ENCODE results near the gene THADA. TPM values are rescaled to one million over a fixed set of nuclear protein-coding genes. Genes with fewer than 3 reads are reported as not detected.
A peak's percentile ranks its signal among the peaks of the same experiment; 100 is the strongest.

Gene THADA
- total RNA-seq, 1 donor from 2014 or later = 28.3 TPM

DNA sequence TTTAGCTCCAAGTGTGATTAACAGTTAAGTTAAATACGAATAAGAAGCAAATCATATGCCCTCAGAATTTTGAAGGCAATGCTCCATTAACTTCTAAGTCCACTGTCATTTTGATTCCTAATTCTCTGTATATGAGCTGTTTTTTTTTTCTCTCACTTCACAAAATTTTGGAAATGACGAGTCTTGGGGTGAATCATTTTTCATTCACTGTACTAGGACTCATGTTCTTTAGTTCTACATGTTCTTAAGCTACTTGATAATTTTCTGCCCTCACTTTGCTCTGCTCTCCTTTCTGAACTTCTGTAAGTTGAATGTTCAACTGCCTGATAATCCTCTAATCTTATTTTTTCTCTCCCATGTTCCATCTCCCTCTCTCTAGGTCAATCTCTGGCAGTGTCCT is 141.0 kb downstream of the THADA start:
- TF ChIP-seq, protein P1, sequence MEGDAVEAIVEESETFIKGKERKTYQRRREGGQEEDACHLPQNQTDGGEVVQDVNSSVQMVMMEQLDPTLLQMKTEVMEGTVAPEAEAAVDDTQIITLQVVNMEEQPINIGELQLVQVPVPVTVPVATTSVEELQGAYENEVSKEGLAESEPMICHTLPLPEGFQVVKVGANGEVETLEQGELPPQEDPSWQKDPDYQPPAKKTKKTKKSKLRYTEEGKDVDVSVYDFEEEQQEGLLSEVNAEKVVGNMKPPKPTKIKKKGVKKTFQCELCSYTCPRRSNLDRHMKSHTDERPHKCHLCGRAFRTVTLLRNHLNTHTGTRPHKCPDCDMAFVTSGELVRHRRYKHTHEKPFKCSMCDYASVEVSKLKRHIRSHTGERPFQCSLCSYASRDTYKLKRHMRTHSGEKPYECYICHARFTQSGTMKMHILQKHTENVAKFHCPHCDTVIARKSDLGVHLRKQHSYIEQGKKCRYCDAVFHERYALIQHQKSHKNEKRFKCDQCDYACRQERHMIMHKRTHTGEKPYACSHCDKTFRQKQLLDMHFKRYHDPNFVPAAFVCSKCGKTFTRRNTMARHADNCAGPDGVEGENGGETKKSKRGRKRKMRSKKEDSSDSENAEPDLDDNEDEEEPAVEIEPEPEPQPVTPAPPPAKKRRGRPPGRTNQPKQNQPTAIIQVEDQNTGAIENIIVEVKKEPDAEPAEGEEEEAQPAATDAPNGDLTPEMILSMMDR (IDR thresholded peaks at IDR 0.05) = no peak
- H3K4me1 Mint-ChIP-seq (ENCODE audit: unreplicated experiment) = peaks cover 66% of the 10 kb centered on the region
- H3K4me3 Mint-ChIP-seq (ENCODE audit: unreplicated experiment) = no peak overlapping the region
- H3K27ac Mint-ChIP-seq (ENCODE audit: unreplicated experiment) = peak overlapping the region; percentile 38
- H3K36me3 Mint-ChIP-seq (ENCODE audit: unreplicated experiment) = peaks cover 7% of the 10 kb centered on the region
- H3K27me3 Mint-ChIP-seq (ENCODE audit: unreplicated experiment) = no peaks in the 10 kb centered on the region
- no peaks in the 10 kb centered on the region for H3K9me3 Mint-ChIP-seq (ENCODE audit: unreplicated experiment)
- no peak for DNase-seq (ENCODE audit: extremely low spot score, unreplicated experiment)

DNA sequence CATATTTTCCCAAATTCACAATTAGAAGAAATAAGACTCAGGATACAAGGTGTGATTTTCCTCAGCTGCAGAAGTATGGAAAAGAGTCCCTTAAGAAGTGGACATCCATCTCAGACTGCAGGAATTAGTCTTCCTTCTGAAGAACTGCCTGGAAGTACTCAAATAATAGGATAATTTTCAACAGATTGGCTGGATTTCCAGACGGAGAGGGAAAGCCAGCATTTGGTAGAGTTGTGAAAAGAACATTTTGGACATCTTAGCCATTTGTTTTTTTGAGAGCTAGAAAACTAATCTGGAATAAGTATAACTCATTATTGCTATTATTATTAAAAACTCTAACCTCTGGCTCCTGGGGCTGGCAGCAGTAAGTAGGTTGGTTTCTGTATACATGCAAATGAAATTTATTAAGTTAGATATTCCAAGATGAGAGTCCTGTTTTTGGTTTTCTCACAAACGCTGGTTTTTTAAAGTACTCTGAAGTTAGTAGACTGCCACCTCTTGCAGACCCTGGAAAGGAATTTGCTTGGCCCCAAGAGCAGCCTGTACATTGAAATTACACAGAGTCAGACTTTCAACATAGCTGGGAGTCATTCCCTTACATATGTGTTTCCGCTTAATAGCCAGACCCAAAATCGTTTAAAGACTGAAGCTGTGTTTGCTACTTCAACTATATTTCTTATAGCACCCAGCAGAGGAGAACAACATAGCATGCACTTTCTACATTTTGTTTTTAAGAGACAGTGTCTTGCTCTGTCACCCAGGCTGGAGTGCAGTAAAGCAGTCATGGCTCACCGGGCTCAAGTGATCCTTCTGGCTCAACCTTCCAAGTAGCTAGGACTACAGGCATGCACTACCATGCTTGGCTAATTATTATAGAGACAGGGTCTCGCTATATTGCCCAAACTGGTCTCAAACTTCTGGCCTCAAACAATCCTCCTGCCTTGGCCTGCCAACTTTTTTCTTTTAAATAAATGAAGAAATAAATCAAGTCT is 142.4 kb downstream of the THADA start:
- no peak overlapping the region for H3K4me3 Mint-ChIP-seq (ENCODE audit: unreplicated experiment)
- H3K4me1 Mint-ChIP-seq (ENCODE audit: unreplicated experiment) = peaks cover 55% of the 10 kb centered on the region
- no peak for DNase-seq (ENCODE audit: extremely low spot score, unreplicated experiment)
- TF ChIP-seq, protein P1 (IDR thresholded peaks at IDR 0.05) = no peak
- H3K27me3 Mint-ChIP-seq (ENCODE audit: unreplicated experiment) = no peaks in the 10 kb centered on the region
- peaks cover 5% of the 10 kb centered on the region for H3K9me3 Mint-ChIP-seq (ENCODE audit: unreplicated experiment)
- H3K36me3 Mint-ChIP-seq (ENCODE audit: unreplicated experiment) = peaks cover 13% of the 10 kb centered on the region
- no peak overlapping the region for H3K27ac Mint-ChIP-seq (ENCODE audit: unreplicated experiment)

DNA sequence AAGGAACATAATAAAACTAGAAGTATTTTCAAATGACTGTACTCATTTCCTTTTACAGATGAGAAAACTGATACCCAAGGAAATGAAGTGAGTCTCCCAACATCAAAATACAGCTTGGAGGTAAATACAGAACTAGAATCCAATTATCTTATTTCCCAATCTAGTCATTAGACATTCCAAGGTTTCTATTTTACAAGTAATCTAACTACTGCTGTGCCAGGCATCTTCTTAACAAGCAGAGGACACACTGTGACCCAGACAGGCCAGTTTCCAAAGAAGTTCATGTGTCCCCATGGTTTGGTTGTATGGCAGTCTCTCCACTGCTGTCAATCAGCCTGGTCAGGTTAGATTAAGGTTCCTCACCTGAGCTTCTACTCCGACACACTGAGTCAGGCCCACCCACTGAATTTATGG is 143.5 kb downstream of the THADA start:
- no peak overlapping the region for H3K4me3 Mint-ChIP-seq (ENCODE audit: unreplicated experiment)
- TF ChIP-seq, protein P1 (IDR thresholded peaks at IDR 0.05) = no peak
- no peak overlapping the region for H3K27ac Mint-ChIP-seq (ENCODE audit: unreplicated experiment)
- DNase-seq (ENCODE audit: extremely low spot score, unreplicated experiment) = no peak
- peaks cover 5% of the 10 kb centered on the region for H3K9me3 Mint-ChIP-seq (ENCODE audit: unreplicated experiment)
- peaks cover 43% of the 10 kb centered on the region for H3K4me1 Mint-ChIP-seq (ENCODE audit: unreplicated experiment)
- H3K27me3 Mint-ChIP-seq (ENCODE audit: unreplicated experiment) = no peaks in the 10 kb centered on the region
- peaks cover 13% of the 10 kb centered on the region for H3K36me3 Mint-ChIP-seq (ENCODE audit: unreplicated experiment)

DNA sequence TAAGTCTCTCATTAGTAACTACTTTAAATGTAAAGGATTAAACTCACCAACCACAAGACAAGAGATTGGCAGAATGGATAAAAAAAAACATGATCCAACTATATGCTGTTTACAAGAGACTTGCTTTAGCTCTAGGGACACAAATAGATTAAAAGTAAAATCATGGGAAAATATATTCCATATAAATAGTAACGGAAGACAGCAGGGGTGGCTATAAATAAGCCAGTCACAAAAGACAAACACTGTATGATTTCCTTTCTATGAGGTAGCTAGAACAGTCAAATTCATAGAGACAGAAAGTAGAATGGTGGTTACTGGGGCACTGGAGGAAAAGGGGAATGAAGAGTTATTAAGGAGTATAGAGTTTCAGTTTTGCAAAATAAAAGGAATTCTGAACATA is 145.2 kb downstream of the THADA start:
- Mint-ChIP-seq H3K9me3 (ENCODE audit: unreplicated experiment) (peaks cover 5% of the 10 kb centered on the region), H3K27me3 (ENCODE audit: unreplicated experiment) (no peaks in the 10 kb centered on the region), H3K4me1 (ENCODE audit: unreplicated experiment) (peaks cover 29% of the 10 kb centered on the region), H3K27ac (ENCODE audit: unreplicated experiment) (no peak overlapping the region), H3K36me3 (ENCODE audit: unreplicated experiment) (peaks cover 23% of the 10 kb centered on the region), H3K4me3 (ENCODE audit: unreplicated experiment) (no peak overlapping the region)
- no peak for DNase-seq (ENCODE audit: extremely low spot score, unreplicated experiment)
- TF ChIP-seq, protein P1 (IDR thresholded peaks at IDR 0.05) = no peak

DNA sequence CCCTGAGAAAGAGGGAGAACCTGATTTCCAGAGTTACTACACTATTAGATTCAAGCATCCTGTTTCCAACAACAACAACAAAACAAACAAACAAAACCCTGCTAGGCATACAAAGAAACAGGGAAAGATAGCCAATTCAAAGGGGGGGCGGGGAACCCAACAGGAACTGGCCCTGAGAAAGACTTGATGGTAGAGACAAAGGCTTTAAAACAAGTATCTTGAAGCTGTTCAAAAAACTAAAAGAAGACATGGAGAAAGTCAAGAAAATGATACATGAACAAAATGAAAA is 147.1 kb downstream of the THADA start:
- peaks cover 23% of the 10 kb centered on the region for H3K36me3 Mint-ChIP-seq (ENCODE audit: unreplicated experiment)
- DNase-seq (ENCODE audit: extremely low spot score, unreplicated experiment) = no peak
- H3K9me3 Mint-ChIP-seq (ENCODE audit: unreplicated experiment) = peaks cover 5% of the 10 kb centered on the region
- no peak overlapping the region for H3K4me3 Mint-ChIP-seq (ENCODE audit: unreplicated experiment)
- H3K27me3 Mint-ChIP-seq (ENCODE audit: unreplicated experiment) = no peaks in the 10 kb centered on the region
- TF ChIP-seq, protein P1 (IDR thresholded peaks at IDR 0.05) = no peak
- H3K27ac Mint-ChIP-seq (ENCODE audit: unreplicated experiment) = no peak overlapping the region
- peaks cover 27% of the 10 kb centered on the region for H3K4me1 Mint-ChIP-seq (ENCODE audit: unreplicated experiment)

Measured in osteocyte (in vitro differentiated cells).